ENCODE measurements around the gene MRPL4.
"Not testable (repeated sequence)": the region's sequence is repeated elsewhere in the genome, so short reads cannot be mapped to it uniquely, and the experiment has no call there.

MRPL4 gene

DNA sequence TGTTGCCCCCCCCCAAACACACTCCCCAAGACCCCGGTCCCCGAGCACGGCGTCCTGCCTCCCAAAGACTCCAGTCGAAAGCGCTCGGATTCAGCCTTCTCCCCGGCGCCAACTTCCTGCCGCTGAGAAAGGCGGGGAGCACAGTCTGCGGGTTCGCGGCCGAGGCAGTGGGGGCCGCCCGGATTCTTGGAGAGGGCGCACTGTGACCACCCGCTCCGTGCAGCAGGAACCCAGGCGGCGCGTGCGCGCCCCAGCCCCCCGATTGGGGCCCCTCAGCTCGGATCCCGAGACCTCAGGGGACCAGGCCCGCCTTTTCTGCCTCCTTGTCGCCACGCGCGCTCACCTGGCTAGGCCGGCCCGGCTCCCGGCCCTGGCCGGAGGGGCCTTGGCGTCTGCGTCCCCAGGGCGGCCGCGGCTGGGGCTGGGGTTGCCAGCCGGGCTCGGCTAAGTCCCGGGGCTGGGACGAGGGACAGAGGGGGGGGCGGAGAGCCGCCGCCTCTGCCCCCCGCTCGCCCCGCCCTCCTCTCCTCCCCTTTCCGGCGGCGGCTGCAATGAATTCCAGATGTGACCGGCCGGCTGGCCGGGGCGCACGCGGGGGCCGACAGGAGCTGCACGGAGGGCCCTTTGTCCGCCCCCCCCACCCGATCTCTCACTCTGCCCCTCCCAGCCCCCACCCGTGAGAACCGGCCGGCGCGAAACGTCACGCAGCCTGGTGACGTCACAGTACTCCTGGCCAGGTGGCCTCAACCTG is 21.0 kb upstream of the MRPL4 start, which contains the start of gene S1PR2:
S1PR2 (minus strand) TSS at position 471 of the 751 bp plus-strand sequence. CDS start 6,426 bp downstream, outside the sequence.
- DNase-seq: peak; percentile 94

DNA sequence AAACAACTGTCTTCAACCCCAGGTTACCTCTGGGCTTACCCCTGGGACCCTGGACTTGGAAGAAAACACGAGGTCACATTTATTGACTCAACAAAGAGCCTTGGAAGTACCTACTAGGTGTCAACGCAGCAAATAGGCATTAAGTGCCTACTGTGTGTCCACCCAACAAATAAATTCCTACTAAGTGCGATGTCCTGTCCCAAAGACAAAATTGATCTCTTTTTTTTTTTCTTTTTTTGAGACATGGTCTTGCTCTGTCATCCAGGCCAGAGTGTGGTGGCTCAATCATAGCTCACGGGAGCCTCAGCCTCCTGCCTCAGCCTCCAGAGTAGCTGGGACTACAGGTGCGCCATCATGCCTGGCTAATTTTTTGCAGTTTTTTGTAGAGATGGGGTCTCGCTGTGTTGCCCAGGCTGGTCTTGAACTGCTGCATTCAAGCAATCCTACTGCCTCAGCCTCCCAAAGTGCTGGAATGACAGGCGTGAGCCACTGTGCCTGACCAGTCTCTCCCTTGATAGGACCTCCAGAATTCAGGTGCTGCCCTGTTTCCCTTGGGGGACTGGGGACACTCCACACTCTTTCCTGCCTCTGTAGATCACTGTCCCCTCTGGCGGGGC is 20.3 kb upstream of the MRPL4 start:
- no peak for DNase-seq

DNA sequence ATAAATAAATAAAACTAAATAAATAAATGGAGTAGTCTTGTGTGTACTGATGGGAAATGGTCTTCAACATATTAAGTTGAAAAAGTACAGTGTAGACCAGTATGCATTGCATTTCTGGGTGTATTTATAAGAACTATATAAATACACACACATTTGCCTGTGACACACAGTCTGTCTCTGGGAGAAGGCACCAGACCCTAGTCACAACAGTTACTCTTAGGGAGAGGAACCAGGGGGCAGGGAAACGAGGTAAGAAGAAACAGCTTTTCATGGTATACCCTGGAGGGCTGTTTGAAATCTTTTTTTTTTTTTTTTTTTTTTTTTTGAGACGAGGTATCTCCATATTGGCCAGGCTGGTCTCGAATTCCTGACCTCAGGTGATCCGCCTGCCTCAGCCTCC is 18.1 kb upstream of the MRPL4 start:
- no peak for DNase-seq

DNA sequence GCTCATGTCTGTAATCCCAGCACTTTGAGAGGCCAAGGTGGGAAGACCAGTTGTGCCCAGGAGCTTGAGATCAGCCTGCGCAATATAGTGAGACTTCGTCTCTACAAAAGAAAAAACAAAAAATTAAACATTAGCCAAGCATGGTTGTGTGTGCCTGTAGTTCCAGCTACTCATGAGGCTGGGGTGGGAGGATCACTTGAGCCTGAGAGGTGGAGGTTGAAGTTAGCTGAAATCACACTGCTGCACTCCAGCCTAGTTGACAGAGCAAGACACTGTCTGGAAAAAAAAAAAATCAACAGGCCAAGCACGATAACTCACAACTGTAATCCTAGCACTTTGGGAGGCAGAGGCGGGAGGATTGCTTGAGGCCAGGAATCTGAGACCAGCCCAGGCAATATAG is 17.0 kb upstream of the MRPL4 start:
- no peak for DNase-seq

DNA sequence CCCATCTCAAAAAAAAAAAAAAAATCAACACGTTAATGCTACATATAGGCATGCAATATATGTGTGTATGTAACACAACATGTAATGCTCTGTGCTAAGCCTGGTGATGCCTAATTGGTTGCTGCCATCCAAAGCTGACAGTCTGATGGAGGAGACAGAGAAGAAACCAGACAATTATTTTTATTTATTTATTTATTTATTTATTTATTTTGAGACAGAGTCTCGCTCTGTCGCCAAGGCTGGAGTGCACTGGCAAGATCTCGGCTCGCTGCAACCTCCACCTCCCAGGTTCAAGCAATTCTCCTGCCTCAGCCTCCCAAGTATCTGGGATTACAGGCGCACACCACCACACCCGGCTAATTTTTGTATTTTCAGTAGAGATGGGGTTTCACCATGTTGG is 16.6 kb upstream of the MRPL4 start:
- not testable (repeated sequence) for DNase-seq

DNA sequence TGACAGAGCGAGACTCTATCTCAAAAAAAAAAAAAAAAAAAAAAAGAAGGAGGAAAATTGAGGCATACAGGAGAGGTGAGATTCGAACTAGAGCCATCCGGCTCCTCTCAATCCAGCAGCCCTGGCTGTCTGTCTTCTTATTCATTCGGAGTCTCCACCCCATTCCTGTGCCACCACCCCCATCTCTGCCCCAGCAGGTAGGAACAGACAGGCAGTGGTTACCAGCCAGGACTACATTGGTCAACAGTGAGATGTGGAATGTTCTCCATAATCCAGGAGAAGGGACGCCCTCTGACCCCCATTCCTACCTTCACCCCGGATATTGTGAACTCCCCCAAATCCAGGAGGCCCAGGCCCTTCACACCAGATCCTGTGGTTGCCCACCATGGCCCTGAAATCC is 14.3 kb upstream of the MRPL4 start:
- no peak for DNase-seq

DNA sequence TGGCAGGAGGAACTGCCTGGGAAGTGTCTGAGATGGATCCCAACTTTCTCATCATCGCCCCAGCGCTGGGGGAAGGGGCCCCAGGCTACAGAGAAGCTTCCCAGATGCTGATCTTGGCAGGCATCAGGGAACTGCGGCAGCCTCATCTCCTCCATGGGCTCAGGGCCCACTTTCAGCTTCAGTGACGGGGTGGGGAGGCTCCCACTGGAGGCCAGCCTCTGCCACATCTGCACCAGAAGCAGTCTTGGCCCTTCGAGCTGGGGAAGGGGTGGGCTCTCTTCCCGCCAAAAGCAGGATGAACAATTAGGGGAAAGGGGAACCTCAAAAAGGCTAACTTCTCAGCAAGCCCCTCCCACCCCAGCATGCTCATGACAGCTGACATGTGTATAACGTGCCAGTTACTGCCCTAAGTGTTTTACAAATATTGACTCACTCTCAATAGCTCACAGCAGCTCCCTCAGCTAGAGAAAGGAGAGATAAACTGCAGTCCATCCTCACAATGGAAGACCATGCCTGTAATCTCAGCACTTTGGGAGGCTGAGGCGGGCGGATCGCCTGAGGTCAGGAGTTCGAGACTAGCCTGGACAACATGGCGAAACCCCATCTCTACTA is 13.7 kb upstream of the MRPL4 start:
- DNase-seq: peak; percentile 94

DNA sequence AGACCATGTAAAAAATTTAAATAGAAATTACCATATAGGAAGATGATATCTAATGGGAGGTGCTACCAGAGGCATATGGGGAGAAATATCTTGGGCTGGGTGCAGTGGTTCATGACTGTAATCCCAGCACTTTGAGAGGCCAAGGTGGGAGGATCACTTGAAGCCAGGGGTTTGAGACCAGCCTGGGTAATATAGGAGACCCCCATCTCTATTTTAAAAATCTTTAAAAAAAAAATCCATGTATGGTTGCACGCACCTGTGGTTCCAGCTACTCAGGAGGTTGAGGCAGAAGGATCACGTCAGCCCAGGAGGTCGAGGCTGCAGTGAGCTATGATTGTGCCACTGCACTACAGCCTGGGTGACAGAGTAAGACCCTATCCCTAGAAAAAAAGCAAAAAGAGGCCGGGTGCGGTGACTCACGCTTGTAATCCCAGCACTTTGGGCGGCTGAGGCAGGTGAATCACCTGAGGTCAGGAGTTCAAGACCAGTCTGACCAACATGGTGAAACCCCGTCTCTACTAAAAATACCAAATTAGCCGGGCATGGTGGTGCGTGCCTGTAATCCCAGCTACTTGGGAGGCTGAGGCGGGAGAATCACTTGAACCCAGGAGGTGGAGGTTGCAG is 10.1 kb upstream of the MRPL4 start:
- not testable (repeated sequence) for DNase-seq

DNA sequence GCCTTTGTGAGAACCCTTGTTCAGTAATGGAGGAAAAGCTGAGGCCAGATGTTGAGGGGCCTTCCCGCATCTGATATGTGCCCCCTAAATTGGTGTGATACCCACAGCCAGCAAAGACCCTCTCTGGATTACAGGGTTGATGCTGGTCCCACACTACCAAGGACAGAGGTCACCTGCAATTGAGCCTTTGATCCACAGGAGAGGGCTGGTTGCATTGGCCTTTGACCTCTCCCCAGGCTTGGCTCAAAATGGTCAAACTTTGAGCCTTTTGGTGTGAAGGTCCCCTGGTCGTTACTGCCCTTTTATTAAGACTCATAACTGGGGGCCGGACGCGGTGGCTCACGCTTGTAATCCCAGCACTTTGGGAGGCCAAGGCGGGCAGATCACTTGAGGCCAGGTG is 8.4 kb upstream of the MRPL4 start:
- no peak for DNase-seq

DNA sequence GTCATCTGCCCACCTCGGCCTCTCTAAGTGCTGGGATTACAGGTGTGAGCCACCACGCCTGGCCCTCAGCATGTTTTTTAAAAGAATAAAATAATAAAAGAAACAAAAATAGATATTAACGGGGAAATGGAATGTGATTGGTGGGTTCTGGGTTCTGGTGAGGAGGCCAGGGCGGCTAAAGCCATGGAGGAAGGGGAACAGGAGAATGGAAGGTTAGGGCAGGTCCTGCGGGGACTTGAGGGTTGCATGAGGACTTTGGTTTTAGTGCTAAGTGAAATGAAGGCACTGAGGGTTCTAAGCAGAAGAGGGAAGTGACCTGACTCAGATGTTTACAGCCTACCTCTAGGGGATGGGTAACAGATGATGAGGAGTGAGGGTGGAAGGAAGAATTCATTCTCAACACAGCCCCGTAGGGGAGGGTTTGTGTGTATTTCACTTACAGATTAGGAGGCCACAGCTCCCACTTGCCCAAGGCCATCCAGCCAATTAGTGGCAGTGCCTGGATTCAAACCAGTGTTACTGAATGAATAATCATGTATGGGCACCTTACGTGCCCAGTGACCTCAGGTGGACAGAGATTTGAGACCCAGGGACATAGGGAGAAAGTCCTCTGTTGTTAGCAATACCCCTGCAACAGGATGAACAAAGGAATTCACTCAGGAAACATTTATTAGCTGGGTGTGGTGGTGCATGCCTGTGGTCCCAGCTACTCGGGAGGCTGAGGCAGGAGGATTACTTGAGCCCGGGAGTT is 6.7 kb upstream of the MRPL4 start:
- DNase-seq: no peak

DNA sequence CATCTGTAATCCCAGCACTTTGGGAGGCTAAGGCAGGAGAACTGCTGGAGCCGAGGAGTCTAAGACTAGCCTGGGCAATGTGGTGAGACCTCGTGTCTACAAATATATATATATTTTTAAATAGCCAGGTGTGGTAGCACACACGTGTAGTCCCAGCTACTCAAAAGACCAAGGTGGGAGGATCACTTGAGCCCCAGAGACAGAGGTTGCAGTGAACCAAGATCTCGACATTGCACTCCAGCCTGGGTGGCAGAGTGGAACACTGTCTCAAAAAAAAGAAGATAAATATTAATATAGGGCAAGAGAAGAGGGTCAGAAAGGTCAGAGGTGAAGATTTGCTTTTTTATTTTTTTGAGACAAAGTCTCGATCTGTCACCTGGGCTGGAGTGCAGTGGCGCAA is 5.5 kb upstream of the MRPL4 start:
- no peak for DNase-seq

DNA sequence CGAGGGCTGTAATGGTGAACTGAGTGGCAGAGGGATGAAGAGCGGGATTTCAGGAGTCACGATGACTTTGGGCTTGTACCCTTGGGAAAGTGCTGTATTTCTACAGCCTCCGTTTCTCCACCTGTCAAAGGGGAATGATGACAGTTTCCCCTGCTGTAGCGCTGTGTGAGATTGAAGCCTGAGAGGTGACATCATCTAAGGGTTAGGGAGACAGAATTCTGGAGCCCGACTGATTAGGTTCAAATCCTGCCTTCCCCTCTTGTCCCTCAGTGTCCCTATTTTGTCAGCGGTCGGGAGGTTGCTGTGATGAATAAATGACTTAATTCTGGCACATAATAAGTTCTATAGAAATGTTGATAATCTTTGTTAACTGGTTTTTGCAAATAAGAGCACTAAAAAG is 693 bp downstream of the MRPL4 start:
- DNase-seq: no peak

DNA sequence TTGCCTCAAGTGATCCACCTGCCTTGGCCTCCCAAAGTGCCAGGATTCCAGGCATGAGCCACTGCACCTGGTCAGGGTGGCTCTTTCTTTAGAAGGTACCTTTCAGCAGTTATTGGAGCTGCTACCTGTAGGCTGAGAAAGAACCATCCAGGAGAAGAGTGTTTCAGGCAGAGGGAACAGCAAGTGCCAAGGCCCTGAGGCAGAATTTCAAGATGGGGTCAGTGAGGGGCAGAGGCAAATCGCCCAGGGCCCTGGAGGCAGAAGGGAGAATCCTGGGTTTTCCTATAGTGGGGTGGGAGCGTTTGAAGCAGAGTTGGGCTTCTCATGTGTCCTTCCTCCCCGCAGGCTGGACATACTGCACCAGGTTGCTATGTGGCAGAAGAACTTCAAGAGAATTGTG is 2.2 kb downstream of the MRPL4 start:
- no peak for DNase-seq

DNA sequence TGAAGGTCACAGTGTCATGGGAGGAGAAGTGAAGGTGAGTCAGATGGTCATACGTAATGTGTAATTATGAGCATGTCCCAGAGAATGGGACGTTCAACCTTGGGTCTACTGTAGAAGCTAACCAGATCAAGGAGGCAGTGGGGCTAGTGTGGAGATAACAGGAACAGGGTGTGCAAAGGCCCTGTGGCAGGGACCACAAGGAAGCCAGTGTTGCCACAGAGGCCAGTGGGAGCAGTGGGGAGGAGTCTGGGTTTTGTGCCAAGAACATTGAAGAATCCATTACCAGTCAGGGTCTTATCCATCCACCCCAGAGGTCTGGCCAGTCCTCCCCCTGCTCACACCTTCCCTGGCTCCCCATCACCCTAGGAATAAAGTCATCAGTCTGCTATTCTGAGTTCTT is 3.3 kb downstream of the MRPL4 start:
- no peak for DNase-seq

DNA sequence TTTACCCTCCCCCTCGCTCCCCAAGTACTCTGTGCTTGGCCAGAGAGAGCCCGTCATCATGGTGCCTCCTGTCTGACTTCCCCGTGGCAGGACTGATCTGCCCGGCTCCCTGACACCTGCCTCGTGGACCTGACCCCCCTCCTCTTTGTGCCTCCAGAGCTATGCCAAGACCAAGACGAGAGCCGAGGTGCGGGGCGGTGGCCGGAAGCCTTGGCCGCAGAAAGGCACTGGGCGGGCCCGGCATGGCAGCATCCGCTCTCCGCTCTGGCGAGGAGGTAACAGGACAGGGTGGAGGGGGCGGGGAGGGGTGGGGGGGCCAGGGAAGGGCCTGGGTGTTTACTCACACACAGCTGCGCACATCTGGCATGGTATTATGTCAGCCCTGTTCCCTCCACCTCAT is 4.5 kb downstream of the MRPL4 start:
- DNase-seq: no peak

DNA sequence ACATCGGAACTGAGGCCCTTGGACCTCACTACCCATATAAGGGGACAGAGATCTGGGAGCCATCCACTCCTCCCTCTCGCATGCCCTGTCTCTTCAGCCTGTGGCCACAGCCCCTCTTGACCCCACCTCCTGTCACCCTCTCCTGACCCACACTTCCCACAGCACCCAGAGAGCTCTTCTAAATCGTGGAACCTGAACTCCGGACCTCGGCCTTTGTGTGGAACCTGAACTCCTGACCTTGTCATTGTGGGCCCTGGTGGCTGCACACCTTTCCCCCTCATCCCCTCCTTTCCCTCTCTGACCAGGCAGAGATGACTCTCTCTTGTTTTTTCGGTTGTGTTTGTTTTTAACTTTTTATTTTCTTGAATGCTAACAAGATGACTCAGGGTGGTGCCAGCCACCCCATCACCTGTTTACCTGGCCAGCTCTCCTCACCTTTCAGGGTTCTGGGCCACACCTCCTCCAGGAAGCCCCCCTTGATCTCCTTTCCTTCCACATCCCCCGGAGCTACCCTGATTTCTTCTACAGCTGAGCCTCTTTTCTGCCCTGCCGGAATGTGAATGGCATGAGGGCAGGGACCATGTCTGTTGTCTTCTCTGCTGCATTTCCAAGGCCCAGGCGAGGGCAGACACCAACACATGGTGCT is 5.1 kb downstream of the MRPL4 start:
- no peak for DNase-seq

DNA sequence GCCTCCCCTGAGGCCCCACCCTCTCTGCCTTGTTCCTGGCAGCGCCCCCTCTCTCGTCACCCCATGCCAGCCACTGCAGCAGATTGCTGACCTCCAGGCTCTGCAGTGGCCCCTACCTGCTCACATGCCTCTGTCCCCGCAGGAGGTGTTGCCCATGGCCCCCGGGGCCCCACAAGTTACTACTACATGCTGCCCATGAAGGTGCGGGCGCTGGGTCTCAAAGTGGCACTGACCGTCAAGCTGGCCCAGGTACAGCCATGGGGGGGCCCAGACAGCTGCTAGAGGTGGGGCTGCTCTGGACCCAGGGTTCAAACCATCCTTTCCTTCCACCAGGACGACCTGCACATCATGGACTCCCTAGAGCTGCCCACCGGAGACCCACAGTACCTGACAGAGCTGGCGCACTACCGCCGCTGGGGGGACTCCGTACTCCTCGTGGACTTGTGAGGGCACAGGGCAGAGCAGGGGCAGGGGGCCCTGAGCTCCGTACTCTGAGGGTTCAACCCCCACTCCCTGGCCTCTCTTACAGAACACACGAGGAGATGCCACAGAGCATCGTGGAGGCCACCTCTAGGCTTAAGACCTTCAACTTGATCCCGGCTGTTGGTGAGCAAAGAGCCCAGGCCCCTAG is 6.2 kb downstream of the MRPL4 start:
- no peak for DNase-seq

DNA sequence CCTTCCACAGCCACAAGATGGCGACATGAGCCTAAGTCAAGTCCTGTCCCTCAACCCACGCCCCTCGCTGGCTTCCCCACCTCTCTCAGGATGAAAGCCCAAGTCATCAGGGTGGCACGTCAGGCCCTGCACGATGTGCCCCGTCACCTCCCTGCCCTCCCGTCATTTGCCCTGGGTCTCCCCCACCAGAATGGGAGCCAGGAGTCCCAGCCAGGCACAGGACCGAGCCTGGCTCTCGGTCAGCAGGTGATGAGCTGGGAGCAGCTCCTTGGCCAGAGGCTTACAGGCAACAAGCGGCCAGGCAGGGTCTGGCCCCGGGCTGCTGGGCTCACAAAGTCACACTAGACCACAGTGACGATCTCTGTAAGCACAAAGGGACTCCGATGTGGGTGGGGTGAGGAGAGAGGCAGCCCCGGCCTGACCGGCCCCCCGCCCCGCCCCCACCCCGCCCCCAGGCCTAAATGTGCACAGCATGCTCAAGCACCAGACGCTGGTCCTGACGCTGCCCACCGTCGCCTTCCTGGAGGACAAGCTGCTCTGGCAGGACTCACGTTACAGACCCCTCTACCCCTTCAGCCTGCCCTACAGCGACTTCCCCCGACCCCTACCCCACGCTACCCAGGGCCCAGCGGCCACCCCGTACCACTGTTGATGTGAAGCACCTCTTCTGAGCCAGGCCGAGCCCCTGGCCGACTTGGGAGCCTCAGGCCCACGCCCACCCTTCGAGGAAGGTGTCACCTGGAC is 7.3 kb downstream of the MRPL4 start:
- DNase-seq: peak; percentile 87

DNA sequence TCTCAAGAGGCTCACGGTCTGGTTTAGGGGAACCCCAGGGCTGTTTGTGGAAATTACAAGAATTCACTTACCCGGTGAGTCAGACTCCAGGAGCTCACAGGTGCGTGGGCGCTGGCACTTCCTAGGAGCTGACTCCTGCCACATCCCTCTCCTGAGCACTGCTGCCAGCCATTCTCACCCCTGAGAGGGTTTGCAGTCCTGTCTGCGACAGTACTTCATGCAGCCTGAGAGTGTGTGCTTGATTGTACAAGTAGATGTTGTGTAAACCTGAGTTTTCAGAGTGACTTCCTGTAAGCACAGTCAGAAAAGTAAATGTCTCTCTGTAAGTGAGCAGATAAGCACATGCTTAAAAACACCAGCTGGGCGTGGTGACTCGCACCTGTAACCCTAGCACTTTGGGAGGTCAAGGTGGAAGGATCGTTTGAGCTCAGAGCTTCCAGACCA is 8.1 kb downstream of the MRPL4 start:
- DNase-seq: no peak

DNA sequence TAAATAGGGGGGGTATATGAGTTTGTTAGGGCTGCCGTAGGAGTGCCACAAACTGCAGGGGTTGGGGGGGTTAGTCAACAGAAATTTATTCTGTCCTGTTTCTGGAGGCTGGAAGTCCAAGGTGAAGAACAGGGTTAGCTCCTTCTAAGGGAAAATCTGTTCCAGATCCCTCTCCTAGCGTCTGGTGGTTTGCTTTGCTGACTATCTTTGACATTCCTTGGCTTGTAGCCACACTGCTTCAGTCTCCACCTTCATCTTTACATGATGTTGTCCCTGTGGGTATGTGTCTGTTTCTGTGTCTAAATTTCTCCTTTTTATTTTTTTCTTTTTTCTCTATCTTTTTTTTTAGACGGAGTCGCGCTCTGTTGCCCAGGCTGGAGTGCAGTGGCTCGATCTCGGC is 10.8 kb downstream of the MRPL4 start:
- no peak for DNase-seq

DNA sequence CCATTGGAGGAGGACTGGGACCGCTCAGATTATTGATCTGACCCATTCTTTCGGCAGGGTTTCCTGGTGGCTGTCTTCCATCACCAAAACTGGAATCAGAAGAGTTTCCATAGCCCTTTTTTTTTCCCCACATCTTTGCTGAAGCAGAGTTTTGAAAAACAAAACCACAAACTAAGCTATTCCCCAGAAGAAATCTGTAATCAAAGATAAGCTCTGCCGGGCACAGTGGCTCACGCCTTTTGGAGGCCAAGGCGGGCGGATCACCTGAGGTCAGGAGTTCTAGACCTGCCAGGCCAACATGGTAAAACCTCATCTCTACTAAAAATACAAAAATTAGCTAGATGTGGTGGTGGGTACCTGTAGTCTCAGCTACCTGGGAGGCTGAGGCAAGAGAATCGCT is 14.7 kb downstream of the MRPL4 start:
- DNase-seq: no peak

All from right hindlimb (tissue), 1 donor.